Measurements from ENCODE around the gene MGAT4A.

DNA sequence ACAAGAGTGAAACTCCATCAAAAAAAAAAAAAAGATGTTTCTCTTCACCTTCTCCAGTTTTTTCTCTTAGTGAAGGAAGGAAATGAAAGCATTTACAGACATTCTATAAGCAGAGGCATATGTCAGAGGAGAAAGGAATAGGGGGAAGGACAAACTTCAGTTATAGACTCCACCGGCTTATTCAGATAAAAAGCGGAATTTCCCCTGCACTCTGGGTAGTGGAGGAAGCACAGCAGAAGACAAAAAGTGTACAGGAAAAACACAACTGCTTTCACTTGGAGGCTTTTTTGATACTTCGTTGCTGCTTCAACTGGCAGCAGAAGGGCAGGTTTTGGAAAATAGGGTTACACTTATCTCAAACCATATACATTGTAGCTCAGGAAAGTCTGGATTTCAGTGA is 3.2 kb upstream of the MGAT4A start:
- TF ChIP-seq, protein P1, sequence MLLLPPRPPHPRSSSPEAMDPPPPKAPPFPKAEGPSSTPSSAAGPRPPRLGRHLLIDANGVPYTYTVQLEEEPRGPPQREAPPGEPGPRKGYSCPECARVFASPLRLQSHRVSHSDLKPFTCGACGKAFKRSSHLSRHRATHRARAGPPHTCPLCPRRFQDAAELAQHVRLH (CRISPR knock-in tag; IDR thresholded peaks at IDR 0.05; ENCODE audit: borderline replicate concordance, low read depth), result no peak
- TF ChIP-seq YY1 (IDR thresholded peaks at IDR 0.05; ENCODE audit: insufficient read depth, insufficient replicate concordance, low read depth, low read length) (no peak), POLR2A (IDR thresholded peaks at IDR 0.05; ENCODE audit: insufficient read depth in 1 of 2, low read depth in 2 of 2, low read length in 2 of 2) (no peak), SIN3A (IDR thresholded peaks at IDR 0.05; ENCODE audit: borderline replicate concordance, low read depth, low read length) (no peak), SOX13 (IDR thresholded peaks at IDR 0.05) (no peak), SOX13 (CRISPR knock-in tag; conservative IDR thresholded peaks at IDR 0.05 in 1 of 2, IDR thresholded peaks at IDR 0.05 in 1 of 2) (no peak), RAD21 (CRISPR knock-in tag; IDR thresholded peaks at IDR 0.05) (no peak)
- TF ChIP-seq, protein P2, sequence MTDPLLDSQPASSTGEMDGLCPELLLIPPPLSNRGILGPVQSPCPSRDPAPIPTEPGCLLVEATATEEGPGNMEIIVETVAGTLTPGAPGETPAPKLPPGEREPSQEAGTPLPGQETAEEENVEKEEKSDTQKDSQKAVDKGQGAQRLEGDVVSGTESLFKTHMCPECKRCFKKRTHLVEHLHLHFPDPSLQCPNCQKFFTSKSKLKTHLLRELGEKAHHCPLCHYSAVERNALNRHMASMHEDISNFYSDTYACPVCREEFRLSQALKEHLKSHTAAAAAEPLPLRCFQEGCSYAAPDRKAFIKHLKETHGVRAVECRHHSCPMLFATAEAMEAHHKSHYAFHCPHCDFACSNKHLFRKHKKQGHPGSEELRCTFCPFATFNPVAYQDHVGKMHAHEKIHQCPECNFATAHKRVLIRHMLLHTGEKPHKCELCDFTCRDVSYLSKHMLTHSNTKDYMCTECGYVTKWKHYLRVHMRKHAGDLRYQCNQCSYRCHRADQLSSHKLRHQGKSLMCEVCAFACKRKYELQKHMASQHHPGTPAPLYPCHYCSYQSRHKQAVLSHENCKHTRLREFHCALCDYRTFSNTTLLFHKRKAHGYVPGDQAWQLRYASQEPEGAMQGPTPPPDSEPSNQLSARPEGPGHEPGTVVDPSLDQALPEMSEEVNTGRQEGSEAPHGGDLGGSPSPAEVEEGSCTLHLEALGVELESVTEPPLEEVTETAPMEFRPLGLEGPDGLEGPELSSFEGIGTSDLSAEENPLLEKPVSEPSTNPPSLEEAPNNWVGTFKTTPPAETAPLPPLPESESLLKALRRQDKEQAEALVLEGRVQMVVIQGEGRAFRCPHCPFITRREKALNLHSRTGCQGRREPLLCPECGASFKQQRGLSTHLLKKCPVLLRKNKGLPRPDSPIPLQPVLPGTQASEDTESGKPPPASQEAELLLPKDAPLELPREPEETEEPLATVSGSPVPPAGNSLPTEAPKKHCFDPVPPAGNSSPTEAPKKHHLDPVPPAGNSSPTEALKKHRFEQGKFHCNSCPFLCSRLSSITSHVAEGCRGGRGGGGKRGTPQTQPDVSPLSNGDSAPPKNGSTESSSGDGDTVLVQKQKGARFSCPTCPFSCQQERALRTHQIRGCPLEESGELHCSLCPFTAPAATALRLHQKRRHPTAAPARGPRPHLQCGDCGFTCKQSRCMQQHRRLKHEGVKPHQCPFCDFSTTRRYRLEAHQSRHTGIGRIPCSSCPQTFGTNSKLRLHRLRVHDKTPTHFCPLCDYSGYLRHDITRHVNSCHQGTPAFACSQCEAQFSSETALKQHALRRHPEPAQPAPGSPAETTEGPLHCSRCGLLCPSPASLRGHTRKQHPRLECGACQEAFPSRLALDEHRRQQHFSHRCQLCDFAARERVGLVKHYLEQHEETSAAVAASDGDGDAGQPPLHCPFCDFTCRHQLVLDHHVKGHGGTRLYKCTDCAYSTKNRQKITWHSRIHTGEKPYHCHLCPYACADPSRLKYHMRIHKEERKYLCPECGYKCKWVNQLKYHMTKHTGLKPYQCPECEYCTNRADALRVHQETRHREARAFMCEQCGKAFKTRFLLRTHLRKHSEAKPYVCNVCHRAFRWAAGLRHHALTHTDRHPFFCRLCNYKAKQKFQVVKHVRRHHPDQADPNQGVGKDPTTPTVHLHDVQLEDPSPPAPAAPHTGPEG (CRISPR knock-in tag; IDR thresholded peaks at IDR 0.05), result no peak
- TF ChIP-seq, protein P3, sequence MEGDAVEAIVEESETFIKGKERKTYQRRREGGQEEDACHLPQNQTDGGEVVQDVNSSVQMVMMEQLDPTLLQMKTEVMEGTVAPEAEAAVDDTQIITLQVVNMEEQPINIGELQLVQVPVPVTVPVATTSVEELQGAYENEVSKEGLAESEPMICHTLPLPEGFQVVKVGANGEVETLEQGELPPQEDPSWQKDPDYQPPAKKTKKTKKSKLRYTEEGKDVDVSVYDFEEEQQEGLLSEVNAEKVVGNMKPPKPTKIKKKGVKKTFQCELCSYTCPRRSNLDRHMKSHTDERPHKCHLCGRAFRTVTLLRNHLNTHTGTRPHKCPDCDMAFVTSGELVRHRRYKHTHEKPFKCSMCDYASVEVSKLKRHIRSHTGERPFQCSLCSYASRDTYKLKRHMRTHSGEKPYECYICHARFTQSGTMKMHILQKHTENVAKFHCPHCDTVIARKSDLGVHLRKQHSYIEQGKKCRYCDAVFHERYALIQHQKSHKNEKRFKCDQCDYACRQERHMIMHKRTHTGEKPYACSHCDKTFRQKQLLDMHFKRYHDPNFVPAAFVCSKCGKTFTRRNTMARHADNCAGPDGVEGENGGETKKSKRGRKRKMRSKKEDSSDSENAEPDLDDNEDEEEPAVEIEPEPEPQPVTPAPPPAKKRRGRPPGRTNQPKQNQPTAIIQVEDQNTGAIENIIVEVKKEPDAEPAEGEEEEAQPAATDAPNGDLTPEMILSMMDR (CRISPR knock-in tag; IDR thresholded peaks at IDR 0.05), result no peak
